Lung (tissue), 12 donors: ENCODE data around the gene ANKRD44. TPM values are rescaled to one million over a fixed set of nuclear protein-coding genes. Genes with fewer than 3 reads are reported as not detected.

Source experiments
- ATAC-seq: fragments of 200-7000 bp; cut with Tn5 transposase; one replicate; pipeline ENCODE4 v1.9.1; 2020; ENCODE audit warnings: moderate number of reproducible peaks; ENCODE audit not compliant: insufficient read depth, low FRiP score
- DNase-seq, 3 donors: peaks; one replicate each; pipeline ENCODE4 v3.0.0-alpha.2; 2013 to 2017
- H3K27ac ChIP-seq, 2 donors: one replicate each; pipeline ENCODE4 v1.5.1; 2013; ENCODE audit warnings: mild to moderate bottlenecking in 2 of 2, moderate library complexity in 2 of 2, control low read depth in 1 of 2, inconsistent platforms in 1 of 2, low read depth in 1 of 2, low read length in 1 of 2
- H3K27me3 ChIP-seq, 3 donors: one replicate each; pipeline ENCODE4 v1.5.1; 2013; ENCODE audit warnings: low read length in 2 of 3; ENCODE audit not compliant: control insufficient read depth in 3 of 3, insufficient read depth in 3 of 3
- H3K36me3 ChIP-seq, 4 donors: one replicate each; pipeline ENCODE4 v1.5.1; 2013; ENCODE audit warnings: low read length in 4 of 4, mild to moderate bottlenecking in 1 of 4, moderate library complexity in 1 of 4; ENCODE audit not compliant: control insufficient read depth in 4 of 4, insufficient read depth in 4 of 4
- H3K4me1 ChIP-seq, 5 donors: one replicate each; pipeline ENCODE4 v1.5.1; 2013; ENCODE audit warnings: low read length in 5 of 5, mild to moderate bottlenecking in 2 of 5, moderate library complexity in 1 of 5; ENCODE audit not compliant: control insufficient read depth in 5 of 5, insufficient read depth in 5 of 5
- H3K4me3 ChIP-seq: one replicate; pipeline ENCODE4 v1.5.1; 2013; ENCODE audit warnings: mild to moderate bottlenecking, control low read depth, moderate library complexity
- H3K9ac ChIP-seq, 2 donors: one replicate each; pipeline ENCODE4 v1.5.1; 2013; ENCODE audit warnings: low read length in 2 of 2, control low read depth in 1 of 2; ENCODE audit not compliant: insufficient read depth in 1 of 2
- H3K9me3 ChIP-seq, 4 donors: one replicate each; pipeline ENCODE4 v1.5.1; 2013; ENCODE audit warnings: low read length in 3 of 4, mild to moderate bottlenecking in 1 of 4, moderate library complexity in 1 of 4; ENCODE audit not compliant: control insufficient read depth in 4 of 4, insufficient read depth in 3 of 4
- WGBS, 2 donors: extraction: QIAGEN DNeasy Blood & Tissue Kit; methylation state at CpG; one replicate each; pipeline ENCODE4 v1.1.7; 2013; 5-methylcytosine and 5-hydroxymethylcytosine counted together
- polyA plus RNA-seq, 2 donors: library from polyadenylated mRNA; stranded (reverse); fragments of 200-250 nt; gene quantifications; one replicate each; pipeline ENCODE4 v1.2.1, GENCODE V29; 2013
- total RNA-seq, 2 donors: library from RNA; depleted of rRNA in 1 of 2; stranded (reverse); fragments of >200 nt in 1 of 2; gene quantifications; one replicate each; pipeline ENCODE4 v1.2.1, GENCODE V29; 2014 to 2021
- TF ChIP-seq, protein P1 (sequence below): IDR thresholded peaks from 2 replicates; pipeline ENCODE4 v1.5.1; 2012; ENCODE audit warnings: mild to moderate bottlenecking; ENCODE audit errors: control extremely low read depth, extremely low read depth
- donor health status: control.
- donor health status: control.
- donor health status: Bipolar disorder and iron deficiency.
- donor health status: healthy.
- donor health status: DM: yes; HTN: yes; CAD: no.

Gene ANKRD44
- total and polyA plus RNA-seq, 4 donors, result 7.1 to 73.8 (median 20.3) TPM

DNA sequence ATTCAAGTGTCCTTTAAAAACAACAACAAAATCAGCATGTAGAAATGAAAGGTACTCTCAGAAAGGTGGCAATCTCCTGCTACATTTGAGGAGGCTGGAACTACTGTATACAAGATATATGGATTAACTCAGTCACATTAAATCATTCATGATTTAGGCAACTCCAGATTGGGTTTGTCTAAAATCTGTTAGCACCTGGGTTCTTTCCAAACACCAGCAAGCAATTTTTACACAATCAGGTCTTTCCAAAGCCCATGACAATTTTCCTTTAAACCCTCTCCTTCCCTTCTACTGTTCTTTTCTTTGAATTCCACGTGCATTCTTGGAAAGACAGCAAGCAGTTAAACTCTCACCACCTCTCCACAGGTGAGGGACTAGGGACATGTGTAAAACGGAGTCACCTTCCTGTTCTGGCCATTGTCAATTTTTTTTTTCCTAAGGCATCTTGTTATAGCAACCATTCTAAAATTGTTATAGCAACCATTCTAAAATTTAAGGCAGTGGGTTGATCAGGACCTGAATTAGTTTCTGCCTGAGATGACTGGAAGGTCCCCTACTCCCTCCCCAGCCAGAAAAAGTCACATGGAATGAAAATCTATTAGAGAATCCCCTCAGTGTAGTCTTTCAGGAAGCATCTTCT, 113.9 kb downstream of the ANKRD44 start:
- Histone ChIP-seq H3K4me1 (peaks cover 8 to 46% (median 16%) of the 10 kb centered on the region in 5 donors), H3K4me3 (no peak overlapping the region), H3K27me3 (no peaks in the 10 kb centered on the region), H3K9me3 (no peaks in the 10 kb centered on the region), H3K36me3 (no peaks in the 10 kb centered on the region), H3K9ac (no peak overlapping the region), H3K27ac (no peak overlapping the region)
- 14 to 18% methylated on average over 2 of the region's 2 CpGs for WGBS, 2 donors
- DNase-seq (no peak), ATAC-seq (no peak)
- TF ChIP-seq, protein P1, sequence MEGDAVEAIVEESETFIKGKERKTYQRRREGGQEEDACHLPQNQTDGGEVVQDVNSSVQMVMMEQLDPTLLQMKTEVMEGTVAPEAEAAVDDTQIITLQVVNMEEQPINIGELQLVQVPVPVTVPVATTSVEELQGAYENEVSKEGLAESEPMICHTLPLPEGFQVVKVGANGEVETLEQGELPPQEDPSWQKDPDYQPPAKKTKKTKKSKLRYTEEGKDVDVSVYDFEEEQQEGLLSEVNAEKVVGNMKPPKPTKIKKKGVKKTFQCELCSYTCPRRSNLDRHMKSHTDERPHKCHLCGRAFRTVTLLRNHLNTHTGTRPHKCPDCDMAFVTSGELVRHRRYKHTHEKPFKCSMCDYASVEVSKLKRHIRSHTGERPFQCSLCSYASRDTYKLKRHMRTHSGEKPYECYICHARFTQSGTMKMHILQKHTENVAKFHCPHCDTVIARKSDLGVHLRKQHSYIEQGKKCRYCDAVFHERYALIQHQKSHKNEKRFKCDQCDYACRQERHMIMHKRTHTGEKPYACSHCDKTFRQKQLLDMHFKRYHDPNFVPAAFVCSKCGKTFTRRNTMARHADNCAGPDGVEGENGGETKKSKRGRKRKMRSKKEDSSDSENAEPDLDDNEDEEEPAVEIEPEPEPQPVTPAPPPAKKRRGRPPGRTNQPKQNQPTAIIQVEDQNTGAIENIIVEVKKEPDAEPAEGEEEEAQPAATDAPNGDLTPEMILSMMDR, result no peak

DNA sequence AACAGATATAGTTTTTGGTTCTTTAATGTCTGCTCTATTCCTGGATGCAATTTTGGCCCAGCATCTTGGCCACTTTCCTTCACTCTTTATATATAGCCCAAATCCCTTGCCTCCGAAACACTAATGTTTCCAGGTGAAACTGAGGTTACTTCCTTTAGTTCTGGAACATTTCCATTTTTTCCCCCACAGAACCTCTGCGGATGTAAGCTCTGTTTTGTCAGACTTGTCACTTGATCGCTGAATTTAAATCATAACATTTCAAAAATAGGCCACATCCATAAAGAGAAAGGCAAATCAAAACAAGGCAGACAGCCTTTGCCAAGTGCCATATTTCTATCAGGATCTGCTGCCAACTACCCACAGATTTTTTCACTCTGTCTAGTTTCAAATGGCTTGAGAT, 115.1 kb downstream of the ANKRD44 start:
- peak overlapping the region in 1 of 2 donors; percentile 30 for H3K9ac ChIP-seq
- no peak for ATAC-seq
- 32 to 44% methylated on average over 3 of the region's 3 CpGs for WGBS, 2 donors
- no peak overlapping the region for H3K4me3 ChIP-seq
- H3K27me3 ChIP-seq, result no peaks in the 10 kb centered on the region
- H3K27ac ChIP-seq, result peak overlapping the region in 1 of 2 donors; percentile 2
- TF ChIP-seq, protein P1, result no peak
- no peaks in the 10 kb centered on the region for H3K36me3 ChIP-seq
- peak in 2 of 3 donors; percentile 51 to 56 for DNase-seq
- peaks cover 6 to 40% (median 16%) of the 10 kb centered on the region in 5 donors for H3K4me1 ChIP-seq
- H3K9me3 ChIP-seq, result no peaks in the 10 kb centered on the region

DNA sequence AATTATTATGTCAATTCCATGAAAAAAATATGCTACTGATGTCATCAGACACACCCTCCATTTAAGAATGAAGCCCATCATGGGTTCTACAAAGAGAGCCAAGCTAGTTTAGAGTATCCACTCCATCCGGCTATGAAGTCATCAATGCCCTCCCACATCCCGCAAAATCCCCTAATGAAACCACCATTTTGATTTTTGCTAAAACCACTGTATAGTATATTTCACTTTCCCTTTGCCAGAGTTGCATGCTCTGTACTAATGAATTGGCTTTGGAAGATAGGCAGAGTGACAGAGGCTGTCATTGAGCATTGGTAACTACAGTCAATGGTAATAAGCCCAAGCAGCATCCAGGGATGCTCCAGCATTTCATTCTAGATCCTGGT, 118.6 kb downstream of the ANKRD44 start:
- DNase-seq, result no peak
- TF ChIP-seq, protein P1, result no peak
- Histone ChIP-seq H3K27ac (no peak overlapping the region), H3K9me3 (no peaks in the 10 kb centered on the region), H3K9ac (no peak overlapping the region), H3K36me3 (no peaks in the 10 kb centered on the region), H3K4me3 (no peak overlapping the region), H3K4me1 (peaks cover 3 to 26% (median 13%) of the 10 kb centered on the region in 5 donors), H3K27me3 (no peaks in the 10 kb centered on the region)
- ATAC-seq, result no peak
- 77 to 88% methylated on average over 2 of the region's 2 CpGs for WGBS, 2 donors
